ENCODE results near the gene IRX6.
A peak's percentile ranks its signal among the peaks of the same experiment; 100 is the strongest.

IRX6 gene

DNA sequence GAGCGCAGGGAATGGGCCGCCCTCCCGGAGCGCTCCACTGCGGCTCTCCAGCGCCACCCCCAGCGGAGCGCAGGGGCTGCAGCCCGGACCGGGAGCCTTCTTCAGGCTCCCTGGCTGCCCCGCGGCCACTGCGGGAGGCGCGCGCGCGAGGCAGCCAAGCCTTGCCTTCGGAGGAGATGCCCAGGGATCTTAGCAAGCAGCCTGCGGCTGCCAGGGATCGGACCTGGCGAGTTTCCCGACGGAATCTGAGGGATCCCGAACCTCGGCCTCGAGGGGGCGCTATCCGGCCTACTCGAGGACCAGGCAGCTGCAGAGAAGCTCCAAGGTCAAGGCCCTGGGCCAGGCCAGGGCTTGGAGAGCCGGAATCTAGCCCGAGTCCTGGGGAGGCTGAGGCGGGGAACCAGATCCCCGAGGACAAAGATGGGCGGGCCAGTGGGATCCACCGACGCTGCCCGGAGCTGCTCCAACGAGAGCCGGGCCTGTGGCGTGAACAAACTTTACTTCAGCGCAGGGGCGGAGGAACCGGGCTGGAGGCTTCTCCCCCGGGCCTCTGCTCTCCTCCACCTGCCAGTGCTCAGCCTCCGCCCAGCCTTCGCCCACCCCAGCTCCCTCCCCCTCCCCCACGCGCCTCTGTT lies at the start of gene IRX6:
Gene IRX6, plus strand, starts transcription at position 567 of the 635 bp plus-strand sequence. CDS start 889 bp downstream, outside the sequence.
- no peak for DNase-seq (ENCODE audit: extremely low read depth, low read depth)
- TF ChIP-seq, protein P1, sequence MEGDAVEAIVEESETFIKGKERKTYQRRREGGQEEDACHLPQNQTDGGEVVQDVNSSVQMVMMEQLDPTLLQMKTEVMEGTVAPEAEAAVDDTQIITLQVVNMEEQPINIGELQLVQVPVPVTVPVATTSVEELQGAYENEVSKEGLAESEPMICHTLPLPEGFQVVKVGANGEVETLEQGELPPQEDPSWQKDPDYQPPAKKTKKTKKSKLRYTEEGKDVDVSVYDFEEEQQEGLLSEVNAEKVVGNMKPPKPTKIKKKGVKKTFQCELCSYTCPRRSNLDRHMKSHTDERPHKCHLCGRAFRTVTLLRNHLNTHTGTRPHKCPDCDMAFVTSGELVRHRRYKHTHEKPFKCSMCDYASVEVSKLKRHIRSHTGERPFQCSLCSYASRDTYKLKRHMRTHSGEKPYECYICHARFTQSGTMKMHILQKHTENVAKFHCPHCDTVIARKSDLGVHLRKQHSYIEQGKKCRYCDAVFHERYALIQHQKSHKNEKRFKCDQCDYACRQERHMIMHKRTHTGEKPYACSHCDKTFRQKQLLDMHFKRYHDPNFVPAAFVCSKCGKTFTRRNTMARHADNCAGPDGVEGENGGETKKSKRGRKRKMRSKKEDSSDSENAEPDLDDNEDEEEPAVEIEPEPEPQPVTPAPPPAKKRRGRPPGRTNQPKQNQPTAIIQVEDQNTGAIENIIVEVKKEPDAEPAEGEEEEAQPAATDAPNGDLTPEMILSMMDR (IDR thresholded peaks at IDR 0.05; ENCODE audit: low read depth, low read length): peak; percentile 20

DNA sequence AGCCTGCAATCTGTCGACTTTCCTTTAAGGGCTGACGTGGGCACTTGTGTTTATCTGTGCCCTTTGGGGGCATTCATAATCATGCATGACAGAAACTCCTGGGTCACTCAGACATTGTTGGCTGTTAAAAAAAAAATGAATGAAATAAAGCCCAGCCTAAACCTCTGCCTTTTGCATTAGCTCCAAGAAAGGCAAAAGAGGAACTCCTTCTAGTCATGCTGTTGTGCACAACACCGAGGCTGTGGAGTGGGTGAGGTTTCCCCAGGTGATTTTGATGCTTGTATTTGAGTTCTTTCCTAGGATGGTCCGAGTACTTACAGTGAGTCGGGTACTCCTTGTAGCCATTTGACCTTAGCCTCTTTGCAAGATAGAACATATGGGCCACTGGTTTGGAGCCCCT lies 49.6 kb upstream of the IRX6 start:
- DNase-seq (ENCODE audit: extremely low read depth, low read depth): no peak
- TF ChIP-seq, protein P1 (IDR thresholded peaks at IDR 0.05; ENCODE audit: low read depth, low read length): no peak

DNA sequence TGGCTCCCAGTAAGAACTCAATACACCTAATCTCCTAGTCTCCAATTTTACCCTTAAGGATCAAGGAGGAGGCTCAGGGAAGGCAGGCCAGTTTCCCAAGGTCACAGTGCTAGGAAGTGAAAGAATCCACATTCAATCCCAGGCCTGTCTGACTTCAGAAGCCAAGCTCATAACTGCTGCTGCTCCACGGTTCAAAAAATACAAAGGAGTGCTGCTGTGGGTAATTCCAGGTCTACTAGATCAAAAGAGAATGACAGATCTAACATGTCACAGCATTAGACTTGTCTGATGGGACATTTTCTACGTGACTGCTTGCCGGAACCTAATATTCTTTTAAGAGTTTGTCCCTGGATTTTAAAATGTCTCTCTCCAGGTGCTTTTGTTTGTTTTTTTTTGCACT lies 48.8 kb upstream of the IRX6 start:
- DNase-seq (ENCODE audit: extremely low read depth, low read depth): no peak

DNA sequence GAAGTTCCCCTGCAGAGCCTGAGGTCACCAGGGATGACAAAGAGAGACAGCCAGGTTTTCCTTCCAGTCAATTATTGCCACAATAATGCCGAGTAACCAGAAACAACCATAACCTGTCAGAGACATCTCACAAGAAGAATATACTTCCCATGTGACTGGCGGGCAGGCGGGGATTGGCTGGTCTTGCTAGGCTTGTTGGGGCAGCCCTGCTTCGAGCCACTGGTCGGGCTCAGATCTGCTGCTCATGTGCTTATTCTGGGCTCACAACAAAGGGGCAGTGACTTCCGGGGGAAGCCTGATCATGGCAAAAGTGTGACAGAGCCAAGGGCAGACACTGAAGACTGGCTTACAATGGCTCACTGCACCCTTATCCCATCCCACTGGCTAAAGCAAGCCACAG lies 48.1 kb upstream of the IRX6 start:
- no peak for DNase-seq (ENCODE audit: extremely low read depth, low read depth)
- TF ChIP-seq, protein P1 (IDR thresholded peaks at IDR 0.05; ENCODE audit: low read depth, low read length): no peak

More for the DNA sequence above, 48.8 kb upstream of the IRX6 start:
- TF ChIP-seq, protein P1 (IDR thresholded peaks at IDR 0.05; ENCODE audit: low read depth, low read length): no peak

DNA sequence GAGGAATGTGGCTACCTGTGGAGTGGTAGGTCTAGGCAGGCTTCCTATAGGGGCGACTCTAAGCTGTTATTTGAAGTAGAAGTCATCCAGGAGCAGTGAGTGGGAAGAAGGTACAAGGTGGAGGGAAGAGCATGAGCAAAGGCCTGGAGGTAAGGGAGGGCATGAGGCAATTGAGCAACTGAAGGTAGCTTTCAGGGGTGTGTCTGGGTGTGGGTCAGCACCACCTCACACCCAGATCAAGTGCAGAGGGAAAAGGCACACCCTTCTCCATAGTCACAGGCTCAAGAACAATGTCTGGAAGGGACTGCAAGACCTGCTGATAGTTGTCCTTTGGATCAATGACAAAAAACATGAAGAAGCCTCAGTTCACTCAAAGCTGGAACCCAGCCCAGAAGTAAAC lies 46.5 kb upstream of the IRX6 start:
- no peak for DNase-seq (ENCODE audit: extremely low read depth, low read depth)
- TF ChIP-seq, protein P1 (IDR thresholded peaks at IDR 0.05; ENCODE audit: low read depth, low read length): no peak

DNA sequence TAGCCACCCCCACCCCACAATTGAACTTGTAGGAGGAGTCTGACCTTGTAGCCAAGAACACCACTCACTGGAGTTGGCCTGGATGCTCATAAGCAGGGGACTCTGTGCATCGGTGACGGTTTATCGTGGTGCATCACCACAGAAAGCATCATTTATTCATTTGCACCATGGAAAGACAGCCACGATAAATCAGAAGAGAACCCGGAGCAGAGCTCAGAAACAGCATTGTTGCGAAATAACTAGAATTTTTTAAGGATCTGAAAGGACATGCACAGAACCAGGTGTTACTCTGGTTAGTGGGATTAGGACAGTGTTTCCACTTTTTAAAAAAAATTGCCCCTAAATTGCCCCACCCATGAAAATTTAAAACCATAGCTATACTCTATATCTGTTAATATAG lies 44.4 kb upstream of the IRX6 start:
- no peak for DNase-seq (ENCODE audit: extremely low read depth, low read depth)
- TF ChIP-seq, protein P1 (IDR thresholded peaks at IDR 0.05; ENCODE audit: low read depth, low read length): no peak

DNA sequence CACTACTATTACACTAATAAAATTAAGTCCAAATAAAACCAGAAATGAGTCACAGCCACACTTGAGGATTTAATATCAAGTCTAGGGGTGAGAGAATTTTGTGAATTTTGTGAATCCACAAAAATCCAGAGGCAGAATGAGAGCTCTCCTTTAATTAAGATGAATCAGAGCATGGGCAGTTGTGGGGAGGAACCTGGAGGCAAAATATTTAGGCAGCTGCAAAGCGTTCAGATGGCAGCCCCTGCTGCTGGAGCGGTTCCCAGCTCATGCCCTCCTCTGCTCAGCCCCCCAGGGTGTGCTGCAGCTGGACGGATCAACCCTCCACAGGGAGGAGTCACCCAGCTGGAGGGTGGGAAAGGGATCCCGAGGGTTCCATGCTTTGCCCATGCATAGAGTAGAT lies 43.4 kb upstream of the IRX6 start:
- DNase-seq (ENCODE audit: extremely low read depth, low read depth): no peak
- TF ChIP-seq, protein P1 (IDR thresholded peaks at IDR 0.05; ENCODE audit: low read depth, low read length): no peak

Measured in AG09319 (cell line).